Globus pallidus (tissue), 1 donor: ENCODE data around the gene SLC39A12.
"Not testable (repeated sequence)": the region's sequence is repeated elsewhere in the genome, so short reads cannot be mapped to it uniquely, and the experiment has no call there.

ENCODE experiments used
- DNase-seq: peaks from one replicate; pipeline ENCODE4 v3.0.0-alpha.2; 2015; ENCODE audit warnings: low spot score

SLC39A12 gene

GRCh38 chr10:17951868-17952371 is at the start of gene SLC39A12:
TSS of gene SLC39A12 (plus strand) at chr10:17951918. CDS start at chr10:17953277, 1,359 bp downstream.
- no peak for DNase-seq

GRCh38 chr10:17904564-17904963 is 47.2 kb upstream of the SLC39A12 start:
- DNase-seq, result no peak

- no peak for DNase-seq
Observed at GRCh38 chr10:17905491-17905890, 46.2 kb upstream of the SLC39A12 start.

DNA sequence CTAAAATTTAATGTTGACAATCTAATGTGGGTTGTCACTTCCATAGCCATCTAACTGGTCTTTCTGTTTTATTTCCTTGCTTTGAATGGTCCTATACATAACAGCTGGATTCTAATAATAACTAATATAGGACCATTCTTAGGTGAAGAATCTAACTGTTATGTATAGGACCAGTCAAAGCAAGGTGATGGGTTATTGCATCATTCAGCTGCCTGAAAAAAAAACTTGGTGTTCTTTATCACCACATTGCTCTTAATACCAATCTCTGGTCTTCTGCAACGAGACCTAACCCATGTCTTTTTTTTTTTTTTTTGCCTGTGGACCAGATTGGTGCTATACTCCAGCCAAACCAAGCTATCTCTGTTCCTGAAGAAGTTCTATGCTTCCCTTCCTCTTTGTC is 45.7 kb upstream of the SLC39A12 start:
- DNase-seq, result no peak

DNA sequence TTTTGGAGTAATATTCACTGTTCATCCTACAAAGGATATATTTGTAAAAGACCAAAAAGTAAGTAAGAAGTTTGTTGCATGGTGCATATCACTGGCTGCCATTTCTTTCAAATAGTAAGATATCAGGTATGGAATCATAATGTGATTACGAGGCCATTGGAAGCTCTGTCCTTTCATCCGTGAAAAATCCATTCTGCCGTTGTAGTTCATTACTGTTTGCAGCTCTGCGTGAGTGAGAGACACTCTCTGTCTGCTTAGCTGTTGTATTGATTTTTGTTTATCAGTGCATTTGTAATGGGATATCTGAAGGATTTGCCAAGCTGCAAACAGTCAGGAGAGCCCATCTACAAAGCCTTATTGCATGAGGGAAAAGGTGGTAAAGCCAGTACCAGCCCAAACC is 44.1 kb upstream of the SLC39A12 start:
- no peak for DNase-seq

- peak; percentile 19 for DNase-seq
Observed at GRCh38 chr10:17910125-17910789, 41.5 kb upstream of the SLC39A12 start.

- DNase-seq, result no peak
Observed at GRCh38 chr10:17912754-17913153, 39.0 kb upstream of the SLC39A12 start.

DNA sequence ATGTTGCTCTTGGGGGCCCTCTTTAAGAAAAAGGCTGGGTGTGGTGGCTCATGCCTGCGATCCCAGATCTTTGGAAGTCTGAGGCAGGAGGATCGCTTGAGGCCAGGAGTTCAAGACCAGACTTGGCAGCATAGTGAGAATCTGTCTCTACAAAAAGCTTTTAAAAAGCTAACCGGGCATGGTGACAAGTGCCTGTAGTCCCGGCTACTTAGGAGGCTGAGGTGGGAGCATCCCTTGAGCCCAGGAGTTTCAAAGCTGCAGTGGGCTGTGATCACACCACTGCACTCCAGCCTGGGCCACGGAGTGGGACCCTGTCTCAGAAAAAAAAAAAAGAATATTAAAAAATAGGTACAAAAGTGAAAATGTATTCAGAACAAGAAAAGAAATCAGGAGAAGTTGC is 38.1 kb upstream of the SLC39A12 start:
- no peak for DNase-seq

- no peak for DNase-seq
Observed at GRCh38 chr10:17914169-17915045, 37.3 kb upstream of the SLC39A12 start.

GRCh38 chr10:17915181-17915580 is 36.5 kb upstream of the SLC39A12 start:
- no peak for DNase-seq

- no peak for DNase-seq
Observed at GRCh38 chr10:17918187-17918903, 33.4 kb upstream of the SLC39A12 start.

- DNase-seq, result no peak
Observed at GRCh38 chr10:17921378-17921777, 30.3 kb upstream of the SLC39A12 start.

DNA sequence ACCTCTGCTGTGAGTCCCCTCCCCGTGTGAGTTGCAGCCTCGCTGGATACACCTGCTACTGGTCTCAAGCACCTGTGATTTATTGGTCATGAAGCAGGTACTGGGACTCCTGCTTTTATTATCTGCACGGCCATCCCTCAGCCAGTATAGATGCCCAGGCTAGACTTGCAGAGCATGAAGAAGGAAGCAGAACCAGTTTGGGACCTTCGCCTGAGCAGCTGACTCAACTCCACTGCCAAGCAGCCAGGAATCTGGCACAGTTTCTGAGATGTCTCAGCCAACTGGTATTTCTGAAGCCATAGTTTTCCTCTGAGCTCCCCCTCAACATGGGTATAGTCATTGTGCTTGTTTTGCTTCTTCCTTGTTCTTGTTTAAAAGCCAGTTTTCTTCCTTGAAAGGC is 28.0 kb upstream of the SLC39A12 start:
- DNase-seq, result peak; percentile 34

GRCh38 chr10:17943033-17943745 is 8.5 kb upstream of the SLC39A12 start:
- DNase-seq, result no peak

DNA sequence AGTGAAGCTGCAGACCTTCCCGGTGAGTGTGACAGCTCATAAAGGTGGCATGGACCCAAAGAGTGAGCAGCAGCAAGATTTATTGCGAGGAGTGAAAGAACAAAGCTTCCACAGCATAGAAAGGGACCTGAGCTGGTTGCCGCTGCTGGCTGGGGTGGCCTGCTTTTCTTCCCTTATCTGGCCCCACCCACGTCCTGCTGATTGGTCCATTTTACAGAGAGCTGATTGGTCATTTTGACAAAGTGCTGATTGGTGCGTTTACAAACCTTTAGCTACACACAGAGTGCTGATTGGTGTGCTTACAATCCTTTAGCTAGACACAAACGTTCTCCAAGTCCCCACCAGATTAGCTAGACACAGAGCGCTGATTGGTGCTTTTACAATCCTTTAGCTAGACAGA is 1.4 kb upstream of the SLC39A12 start:
- DNase-seq, result not testable (repeated sequence)

DNA sequence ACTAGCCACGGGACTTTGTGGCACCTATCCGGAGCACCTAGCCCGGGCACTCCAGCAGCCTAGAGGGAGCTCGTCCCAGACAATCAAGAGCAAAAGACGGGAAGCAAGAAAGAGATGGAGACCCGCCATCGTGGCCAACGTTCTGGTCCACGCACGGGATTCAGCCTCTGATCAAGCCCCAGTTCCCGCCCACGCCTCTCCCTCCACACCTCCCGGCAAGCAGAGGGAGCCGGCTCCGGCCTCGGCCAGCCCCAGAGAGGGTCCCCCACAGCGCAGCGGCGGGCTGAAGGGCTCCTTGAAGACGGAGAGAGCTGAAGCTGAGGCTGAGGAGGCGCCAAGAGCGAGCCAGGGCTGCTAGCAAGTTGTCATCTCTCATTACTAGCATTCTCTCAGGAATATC is 992 bp upstream of the SLC39A12 start:
- no peak for DNase-seq

DNA sequence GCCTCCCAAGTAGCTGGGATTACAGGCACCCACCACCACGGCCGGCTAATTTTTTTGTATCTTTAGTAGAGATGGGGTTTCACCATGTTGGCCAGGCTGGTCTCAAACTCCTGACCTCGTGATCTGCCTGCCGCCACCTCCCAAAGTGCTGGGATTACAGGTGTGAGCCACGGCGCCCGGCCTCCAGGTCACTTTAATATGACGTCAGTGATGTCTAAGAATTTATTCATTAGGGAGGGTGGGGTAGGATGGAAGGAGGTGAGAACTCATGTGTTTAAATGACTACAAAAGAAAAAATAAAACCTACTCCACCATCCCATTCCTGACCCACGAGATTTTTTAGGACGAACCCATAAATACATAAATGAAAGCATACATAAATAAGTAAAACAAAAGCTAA is 2.7 kb downstream of the SLC39A12 start:
- not testable (repeated sequence) for DNase-seq

- no peak for DNase-seq
Observed at GRCh38 chr10:17954861-17955260, 3.1 kb downstream of the SLC39A12 start.

GRCh38 chr10:17958049-17958448 is 6.3 kb downstream of the SLC39A12 start:
- no peak for DNase-seq

DNA sequence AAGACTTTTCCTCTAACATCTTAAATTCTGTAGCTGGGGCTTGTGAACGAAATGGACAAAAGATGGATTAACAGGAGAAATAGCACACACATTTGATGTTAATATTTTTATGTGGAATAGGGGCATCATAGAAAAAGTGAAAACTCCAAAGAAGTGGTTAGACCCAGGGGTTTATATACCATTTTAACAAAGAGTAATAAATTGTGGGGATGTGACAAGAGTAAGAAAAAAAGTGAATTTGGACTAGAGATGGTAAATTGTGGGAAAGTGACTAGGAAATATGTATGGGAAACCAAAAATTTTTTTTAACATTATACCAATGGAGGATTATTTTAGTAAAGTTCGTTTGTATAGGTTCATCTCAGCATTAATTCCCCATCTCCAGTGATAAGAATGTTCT is 8.2 kb downstream of the SLC39A12 start:
- DNase-seq, result no peak

DNA sequence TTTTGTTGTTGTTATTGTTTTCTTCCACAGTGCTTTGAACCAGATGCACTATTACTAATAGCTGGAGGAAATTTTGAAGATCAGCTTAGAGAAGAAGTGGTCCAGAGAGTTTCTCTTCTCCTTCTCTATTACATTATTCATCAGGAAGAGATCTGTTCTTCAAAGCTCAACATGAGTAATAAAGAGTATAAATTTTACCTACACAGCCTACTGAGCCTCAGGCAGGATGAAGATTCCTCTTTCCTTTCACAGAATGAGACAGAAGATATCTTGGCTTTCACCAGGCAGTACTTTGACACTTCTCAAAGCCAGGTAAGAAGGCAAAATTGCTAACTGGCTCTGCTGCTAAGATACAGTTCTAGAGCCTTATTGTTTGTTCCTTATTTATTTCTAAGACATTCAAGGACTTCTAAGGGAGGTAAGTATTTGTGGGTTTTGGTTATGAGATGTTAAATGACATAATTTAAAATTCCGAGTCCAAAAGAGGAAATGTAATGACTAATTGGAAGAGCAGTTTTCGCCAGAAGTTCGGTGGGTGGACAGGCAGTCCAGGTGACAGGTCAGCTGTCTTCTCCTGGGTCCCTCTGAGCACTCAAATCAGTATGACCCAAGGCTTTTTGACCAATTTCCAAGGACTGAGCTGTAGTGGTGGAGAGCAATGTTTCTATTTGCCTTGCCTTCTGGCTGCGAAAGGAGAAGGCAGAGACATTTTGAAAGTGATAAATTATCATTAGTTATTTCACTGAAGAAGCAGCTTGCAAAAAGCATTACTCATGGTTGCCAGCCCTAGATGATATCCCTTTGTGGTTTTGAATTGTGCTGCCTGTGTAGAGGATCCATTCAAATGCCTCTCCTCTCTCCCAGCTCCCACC is 10.1 kb downstream of the SLC39A12 start:
- no peak for DNase-seq
